GM12878 (cell line): ENCODE results near the gene ITGA2. TPM values are rescaled to one million over a fixed set of nuclear protein-coding genes. Genes with fewer than 3 reads are reported as not detected.

Experiments
- ATAC-seq: fragments of 200-7000 bp; cut with Tn5 transposase; 3 replicates; pipeline ENCODE4 v1.9.1; 2020; ENCODE audit warnings: mild to moderate bottlenecking, moderate library complexity
- BruUV-seq: library from RNA; stranded (reverse); fragments of 400-500 nt; replicated peaks from 2 replicates; lab custom pipeline; 2021; lab: Mats Ljungman, UMichigan
- CTCF ChIA-PET: fragments of 300-600 bp; sonication (Branson Sonifier 250); formaldehyde crosslinking; extraction: SDS; loops from one replicate; lab custom pipeline; 2021; ENCODE audit warnings: inconsistent platforms; lab: Yijun Ruan, JAX
- POLR2A ChIA-PET: fragments of 350-600 bp; formaldehyde crosslinking; extraction: SDS; loops from one replicate; lab custom pipeline; 2021; ENCODE audit warnings: inconsistent platforms; lab: Charles Lee
- RAD21 ChIA-PET: fragments of 300-600 bp; sonication (Branson Sonifier 250); formaldehyde crosslinking; loops from one replicate; lab custom pipeline; 2023; ENCODE audit warnings: antibody characterized with exemption; ENCODE audit not compliant: unreplicated experiment; lab: Charles Lee
- SMC1A ChIA-PET: fragments of 300-600 bp; sonication (Branson Sonifier 250); formaldehyde crosslinking; loops from one replicate; lab custom pipeline; 2023; ENCODE audit not compliant: unreplicated experiment, uncharacterized antibody; lab: Charles Lee
- DNase-seq: peaks from one replicate; pipeline ENCODE4 v3.0.0-alpha.2; 2011; ENCODE audit warnings: low read depth, low spot score
- FAIRE-seq: peaks from 3 replicates; lab custom pipeline; 2011; peaks lifted over from hg19 to GRCh38; lab: Jason Lieb, UNC
- H2AFZ ChIP-seq: 2 replicates; pipeline ENCODE4 v1.6.0; 2011; ENCODE audit warnings: low read depth, low read length, control low read depth; ENCODE audit not compliant: control insufficient read depth
- H3K27ac ChIP-seq: 2 replicates; pipeline ENCODE4 v1.5.1; 2011; ENCODE audit warnings: control low read depth; ENCODE audit not compliant: control insufficient read depth, insufficient read depth
- H3K27me3 ChIP-seq, 2 experiments: replicated peaks in 1 of 2; 2 replicates each; pipeline versions ENCODE4 v1.6.0 to v1.6.1; 2011; ENCODE audit warnings: low read length in 1 of 2; ENCODE audit not compliant: control insufficient read depth in 2 of 2, insufficient read depth in 2 of 2
- H3K36me3 ChIP-seq, 2 experiments: 2 replicates each; pipeline ENCODE4 v1.5.1; 2011; ENCODE audit warnings: low read length in 1 of 2; ENCODE audit not compliant: control insufficient read depth in 2 of 2, insufficient read depth in 2 of 2
- H3K4me1 ChIP-seq: 2 replicates; pipeline ENCODE4 v1.6.1; 2011; ENCODE audit warnings: mild to moderate bottlenecking, low read length, moderate library complexity, mixed read lengths; ENCODE audit not compliant: control insufficient read depth, insufficient read depth
- H3K4me2 ChIP-seq: 2 replicates; pipeline ENCODE4 v1.6.0; 2011; ENCODE audit warnings: control low read depth; ENCODE audit not compliant: control insufficient read depth, insufficient read depth
- H3K4me3 ChIP-seq: fragments of 200-600 bp; sonication (generic); 2 replicates; pipeline ENCODE4 v1.5.1; 2016
- H3K79me2 ChIP-seq: 2 replicates; pipeline ENCODE4 v1.6.0; 2011; ENCODE audit warnings: low read length; ENCODE audit not compliant: control insufficient read depth, insufficient read depth
- H3K9ac ChIP-seq: 2 replicates; pipeline ENCODE4 v1.8.0; 2011; ENCODE audit warnings: low read length, control low read depth, mixed read lengths; ENCODE audit not compliant: control insufficient read depth, insufficient read depth
- H3K9me3 ChIP-seq: replicated peaks from 3 replicates; pipeline ENCODE4 v1.5.1; 2011; ENCODE audit warnings: mild to moderate bottlenecking, low read length; ENCODE audit not compliant: control insufficient read depth, insufficient read depth
- H4K20me1 ChIP-seq: 2 replicates; pipeline ENCODE4 v1.6.0; 2011; ENCODE audit not compliant: control insufficient read depth, insufficient read depth
- ATF7 ChIP-seq: fragments of 450-650 bp; IDR thresholded peaks from 2 replicates; pipeline ENCODE4 v1.6.1; 2016; ENCODE audit warnings: low read depth, mild to moderate bottlenecking
- CEBPB ChIP-seq, 2 experiments: fragments of 150-350 bp in 1 of 2; IDR thresholded peaks; 2 replicates each; pipeline ENCODE4 v1.6.1; 2012 to 2014; ENCODE audit warnings: low read depth in 2 of 2, low read length in 2 of 2, borderline replicate concordance in 1 of 2, inconsistent platforms in 1 of 2
- EZH2 ChIP-seq: IDR thresholded peaks from 2 replicates; pipeline ENCODE4 v1.6.1; 2012; ENCODE audit warnings: low read depth, mild to moderate bottlenecking, control low read depth, inconsistent platforms, low read length, borderline replicate concordance; ENCODE audit not compliant: control insufficient read depth
- FOXK2 ChIP-seq: fragments of 450-650 bp; IDR thresholded peaks from 2 replicates; pipeline ENCODE4 v1.6.1; 2017; ENCODE audit warnings: mild to moderate bottlenecking, moderate library complexity
- IRF3 ChIP-seq: fragments of 450-650 bp; IDR thresholded peaks from 2 replicates; pipeline ENCODE4 v1.6.1; 2014; ENCODE audit warnings: mild to moderate bottlenecking
- NFYB ChIP-seq: IDR thresholded peaks from 2 replicates; pipeline ENCODE4 v1.6.1; 2011; ENCODE audit warnings: low read depth, mild to moderate bottlenecking, low read length, improper control_type of control experiment, moderate library complexity; ENCODE audit not compliant: insufficient read depth
- PKNOX1 ChIP-seq: fragments of 450-650 bp; IDR thresholded peaks from 2 replicates; pipeline ENCODE4 v1.6.1; 2016; ENCODE audit warnings: mild to moderate bottlenecking
- POLR2AphosphoS5 ChIP-seq: IDR thresholded peaks from 2 replicates; pipeline ENCODE4 v1.6.1; 2011; ENCODE audit warnings: mild to moderate bottlenecking, low read length, inconsistent platforms
- POU2F2 ChIP-seq: IDR thresholded peaks from 3 replicates; pipeline ENCODE4 v1.6.1; 2011; ENCODE audit warnings: low read depth, mild to moderate bottlenecking, low read length, borderline replicate concordance
- RB1 ChIP-seq: fragments of 450-650 bp; formaldehyde crosslinking; IDR thresholded peaks from 2 replicates; pipeline ENCODE4 v1.6.1; 2017; ENCODE audit warnings: mild to moderate bottlenecking, borderline replicate concordance
- RBBP5 ChIP-seq: fragments of 200-600 bp; sonication (generic); conservative IDR thresholded peaks from 2 replicates; pipeline ENCODE4 v1.6.1; 2016
- SMAD5 ChIP-seq: IDR thresholded peaks from 2 replicates; pipeline ENCODE4 v1.6.1; 2016; ENCODE audit warnings: antibody characterized with exemption, low read depth
- SREBF2 ChIP-seq: IDR thresholded peaks from 2 replicates; pipeline ENCODE4 v1.6.1; 2012; ENCODE audit warnings: mild to moderate bottlenecking, low read length
- TCF12 ChIP-seq: IDR thresholded peaks from 2 replicates; pipeline ENCODE4 v1.6.1; 2011; ENCODE audit warnings: low read depth, mild to moderate bottlenecking, low read length
- ZBED1 ChIP-seq: IDR thresholded peaks from 2 replicates; pipeline ENCODE4 v1.6.1; 2016; ENCODE audit warnings: borderline replicate concordance
- ZNF274 ChIP-seq: IDR thresholded peaks from one replicate; pipeline ENCODE4 v1.8.0; 2011; ENCODE audit not compliant: insufficient read length, insufficient read depth
- ZSCAN29 ChIP-seq: fragments of 450-650 bp; IDR thresholded peaks from 2 replicates; pipeline ENCODE4 v1.6.1; 2017; ENCODE audit warnings: mild to moderate bottlenecking, moderate library complexity
- WGBS: methylation state at CpG from one replicate; pipeline ENCODE4 v1.1.6; 2016; ENCODE audit warnings: low lambda C conversion rate; ENCODE audit not compliant: insufficient replicate concordance, insufficient coverage; ENCODE audit errors: missing lambda C conversion rate; 5-methylcytosine and 5-hydroxymethylcytosine counted together
- in situ Hi-C: fragments of 300-500 bp; cut with MboI; formaldehyde crosslinking; loops from 9 replicates; pipeline ENCODE4 v1.14.3; 2018; ENCODE audit warnings: mixed read lengths
- intact Hi-C: fragments of 100-400 bp; cut with micrococcal nuclease; formaldehyde crosslinking; loops from one replicate; pipeline ENCODE4 v1.14.2; 2022; ENCODE audit not compliant: unreplicated experiment
- polyA plus RNA-seq, 11 experiments: library from polyadenylated mRNA; depleted of rRNA in 4 of 11; unstranded in 6 of 11; stranded (reverse) in 5 of 11; fragments of >200 nt; fragmentation: Nextera tagmentation in 4 of 11; fragmentation: Illumina TruSeq in 1 of 11; extraction: Ambion mirVana in 4 of 11; extraction: Trizol in 1 of 11; gene quantifications; 1 replicate in 1 of 11; 2 replicates in 10 of 11; pipeline versions ENCODE4 v1.2.1 to v1.2.3, GENCODE V29; 2011 to 2016; ENCODE audit warnings: inconsistent platforms in 2 of 11, missing spikeins in 2 of 11, low read depth in 1 of 11
- total RNA-seq, 4 experiments: library from RNA; depleted of rRNA in 3 of 4; stranded (reverse); fragments of >200 nt in 3 of 4; fragmentation: Illumina TruSeq in 1 of 4; extraction: Trizol in 1 of 4; gene quantifications; 2 replicates each; pipeline versions ENCODE4 v1.2.1 to v1.2.3, GENCODE V29; 2013 to 2021
- TF ChIP-seq, protein P1 (sequence below): fragments of 450-650 bp; IDR thresholded peaks from 2 replicates; pipeline ENCODE4 v1.6.1; 2016; ENCODE audit warnings: mild to moderate bottlenecking
- TF ChIP-seq, protein P2 (sequence below): IDR thresholded peaks from 2 replicates; pipeline ENCODE4 v1.6.1; 2012; ENCODE audit warnings: low read length, inconsistent platforms

ITGA2 gene
- total and polyA plus RNA-seq, 10 of the 15 experiments (the other 5 are each of a cell fraction or from before 2014, with no cell fraction given), result under 0.01 to 0.13 (median 0.03) TPM; not detected in 6

- H3K4me3 ChIP-seq, result no peak overlapping the region
- no TSS peak for BruUV-seq
- WGBS, result 60% methylated on average over 6 of the region's 6 CpGs
- intact Hi-C loops (no loop called here), in situ Hi-C loops (no loop called here)
- RAD21 ChIA-PET, result interaction anchor here (2.3 kb wide), 1 partner anchor 49 kb away, joined by 5 read pairs; no protein-coding TSS in a partner anchor
- peaks cover 0 to 3% of the 10 kb centered on the region in 2 experiments; a peak in 1 of 4 replicates for H3K27me3 ChIP-seq
- FAIRE-seq (no peak), ATAC-seq (no peak), DNase-seq (no peak)
- H4K20me1 ChIP-seq, result no peaks in the 10 kb centered on the region
- POLR2A ChIA-PET, result no interaction called here
- H3K27ac ChIP-seq, result no peak overlapping the region
- CTCF ChIA-PET, result interaction anchor here (0.9 to 1.2 kb wide), 2 partner anchors 35 to 1237 kb away, joined by 3 to 4 read pairs; no protein-coding TSS in a partner anchor
- H2AFZ ChIP-seq, result no peak overlapping the region
- no peaks in the 10 kb centered on the region for H3K4me1 ChIP-seq
- H3K9ac ChIP-seq, result no peak overlapping the region
- SMC1A ChIA-PET, result no interaction called here
- H3K79me2 ChIP-seq, result no peaks in the 10 kb centered on the region
- no peaks in the 10 kb centered on the region for H3K36me3 ChIP-seq
- no peak for TF ChIP-seq EZH2
- no peak for TF ChIP-seq POLR2AphosphoS5
- TF ChIP-seq SREBF2, result no peak
- TF ChIP-seq CEBPB (IDR thresholded peaks at IDR 0.05; ENCODE audit: borderline replicate concordance in 1 of 2, low read depth in 2 of 2, low read length in 2 of 2), result no peak
- TF ChIP-seq ZNF274, result no peak
- TF ChIP-seq, protein P1, sequence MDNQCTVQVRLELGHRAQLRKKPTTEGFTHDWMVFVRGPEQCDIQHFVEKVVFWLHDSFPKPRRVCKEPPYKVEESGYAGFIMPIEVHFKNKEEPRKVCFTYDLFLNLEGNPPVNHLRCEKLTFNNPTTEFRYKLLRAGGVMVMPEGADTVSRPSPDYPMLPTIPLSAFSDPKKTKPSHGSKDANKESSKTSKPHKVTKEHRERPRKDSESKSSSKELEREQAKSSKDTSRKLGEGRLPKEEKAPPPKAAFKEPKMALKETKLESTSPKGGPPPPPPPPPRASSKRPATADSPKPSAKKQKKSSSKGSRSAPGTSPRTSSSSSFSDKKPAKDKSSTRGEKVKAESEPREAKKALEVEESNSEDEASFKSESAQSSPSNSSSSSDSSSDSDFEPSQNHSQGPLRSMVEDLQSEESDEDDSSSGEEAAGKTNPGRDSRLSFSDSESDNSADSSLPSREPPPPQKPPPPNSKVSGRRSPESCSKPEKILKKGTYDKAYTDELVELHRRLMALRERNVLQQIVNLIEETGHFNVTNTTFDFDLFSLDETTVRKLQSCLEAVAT, result no peak
- TF ChIP-seq ZSCAN29, result no peak
- TF ChIP-seq PKNOX1, result no peak
- TF ChIP-seq TCF12, result no peak
- TF ChIP-seq ZBED1, result no peak
- TF ChIP-seq POU2F2, result no peak
- TF ChIP-seq NFYB, result no peak
- TF ChIP-seq IRF3, result no peak
- no peak for TF ChIP-seq FOXK2
- no peak for TF ChIP-seq SMAD5
- TF ChIP-seq RB1, result no peak
- TF ChIP-seq ATF7, result no peak
- TF ChIP-seq, protein P2, sequence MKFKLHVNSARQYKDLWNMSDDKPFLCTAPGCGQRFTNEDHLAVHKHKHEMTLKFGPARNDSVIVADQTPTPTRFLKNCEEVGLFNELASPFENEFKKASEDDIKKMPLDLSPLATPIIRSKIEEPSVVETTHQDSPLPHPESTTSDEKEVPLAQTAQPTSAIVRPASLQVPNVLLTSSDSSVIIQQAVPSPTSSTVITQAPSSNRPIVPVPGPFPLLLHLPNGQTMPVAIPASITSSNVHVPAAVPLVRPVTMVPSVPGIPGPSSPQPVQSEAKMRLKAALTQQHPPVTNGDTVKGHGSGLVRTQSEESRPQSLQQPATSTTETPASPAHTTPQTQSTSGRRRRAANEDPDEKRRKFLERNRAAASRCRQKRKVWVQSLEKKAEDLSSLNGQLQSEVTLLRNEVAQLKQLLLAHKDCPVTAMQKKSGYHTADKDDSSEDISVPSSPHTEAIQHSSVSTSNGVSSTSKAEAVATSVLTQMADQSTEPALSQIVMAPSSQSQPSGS, result no peak
- TF ChIP-seq RBBP5, result no peak
- no peak overlapping the region for H3K4me2 ChIP-seq
- no peaks in the 10 kb centered on the region for H3K9me3 ChIP-seq
Measured at GRCh38 chr5:52997424-52997823, 8.3 kb downstream of the ITGA2 start.
